GM19023 (cell line): ENCODE measurements around the gene HEATR5A.
"Not testable (repeated sequence)": the region's sequence is repeated elsewhere in the genome, so short reads cannot be mapped to it uniquely, and the experiment has no call there.

ENCODE experiments used
- ATAC-seq: cut with Tn5 transposase; IDR thresholded peaks from one replicate; pipeline ENCODE4 v1.9.1; 2021; ENCODE audit warnings: mild to moderate bottlenecking, moderate library complexity; ENCODE audit not compliant: unreplicated experiment

Gene HEATR5A

GRCh38 chr14:31420319-31421111 lies at the start of gene HEATR5A:
TSS of gene HEATR5A (minus strand) at chr14:31420550. CDS start at chr14:31402975, 17,575 bp downstream.
- ATAC-seq: peak; percentile 97

- ATAC-seq: no peak
These were observed 46.2 kb upstream of the HEATR5A start for GRCh38 chr14:31466554-31466953.

GRCh38 chr14:31465111-31465510 lies 44.8 kb upstream of the HEATR5A start:
- no peak for ATAC-seq

- not testable (repeated sequence) for ATAC-seq
These were observed 42.1 kb upstream of the HEATR5A start for GRCh38 chr14:31462450-31462849.

- ATAC-seq: no peak
These were observed 41.2 kb upstream of the HEATR5A start for GRCh38 chr14:31461545-31461944.

- ATAC-seq: no peak
These were observed 37.6 kb upstream of the HEATR5A start for GRCh38 chr14:31457665-31458659.

GRCh38 chr14:31456841-31457664 lies 36.7 kb upstream of the HEATR5A start, which contains the start of gene DTD2:
TSS of gene DTD2 (minus strand) at chr14:31457506. CDS start at chr14:31457393, 113 bp downstream.
- ATAC-seq: peak; percentile 98

- ATAC-seq: peak; percentile 60
These were observed 29.7 kb upstream of the HEATR5A start for GRCh38 chr14:31449971-31450610.

GRCh38 chr14:31449136-31449535 lies 28.8 kb upstream of the HEATR5A start:
- ATAC-seq: no peak

- ATAC-seq: no peak
These were observed 25.4 kb upstream of the HEATR5A start for GRCh38 chr14:31445703-31446102.

- ATAC-seq: no peak
These were observed 21.9 kb upstream of the HEATR5A start for GRCh38 chr14:31442284-31442683.

- no peak for ATAC-seq
These were observed 21.1 kb upstream of the HEATR5A start for GRCh38 chr14:31441273-31442111.

GRCh38 chr14:31440280-31440679 lies 19.9 kb upstream of the HEATR5A start:
- no peak for ATAC-seq

- ATAC-seq: no peak
These were observed 19.2 kb upstream of the HEATR5A start for GRCh38 chr14:31439561-31439960.

GRCh38 chr14:31437045-31437691 lies 16.8 kb upstream of the HEATR5A start:
- ATAC-seq: not testable (repeated sequence)

- ATAC-seq: no peak
These were observed 14.9 kb upstream of the HEATR5A start for GRCh38 chr14:31435276-31435675.

- ATAC-seq: no peak
These were observed 10.4 kb upstream of the HEATR5A start for GRCh38 chr14:31430634-31431264.

GRCh38 chr14:31429791-31430190 lies 9.4 kb upstream of the HEATR5A start:
- no peak for ATAC-seq
